IMR-90 (cell line): Measurements from ENCODE around the gene GRB10. TPM values are rescaled to one million over a fixed set of nuclear protein-coding genes. Genes with fewer than 3 reads are reported as not detected.

Experiments used
- ATAC-seq: fragments of 200-7000 bp; cut with Tn5 transposase; 2 replicates; pipeline ENCODE4 v1.9.1; 2020; ENCODE audit warnings: low read depth, mild to moderate bottlenecking, moderate library complexity
- BruUV-seq: library from RNA; stranded (reverse); fragments of 400-500 nt; replicated peaks from 2 replicates; lab custom pipeline; 2021; lab: Mats Ljungman, UMichigan
- CTCF ChIA-PET: fragments of 300-600 bp; formaldehyde crosslinking; extraction: SDS; loops from one replicate; lab custom pipeline; 2021; ENCODE audit warnings: antibody characterized with exemption; lab: Yijun Ruan, JAX
- POLR2A ChIA-PET: fragments of 300-600 bp; sonication (Branson Sonifier 250); formaldehyde crosslinking; loops from one replicate; lab custom pipeline; 2022; ENCODE audit warnings: antibody characterized with exemption; ENCODE audit not compliant: unreplicated experiment; lab: Charles Lee
- DNase-seq: peaks from one replicate; pipeline ENCODE4 v3.0.0; 2013
- H2AFZ ChIP-seq: replicated peaks from 2 replicates; pipeline ENCODE3; 2013; ENCODE audit warnings: low read length, mild to moderate bottlenecking; ENCODE audit not compliant: poor library complexity
- H2AK5ac ChIP-seq: 2 replicates; pipeline ENCODE4 v1.6.1; 2013; ENCODE audit warnings: low read depth, low read length, inconsistent platforms
- H2AK9ac ChIP-seq: replicated peaks from 2 replicates; pipeline ENCODE3; 2013; ENCODE audit warnings: mild to moderate bottlenecking, low read depth, low read length, moderate library complexity; ENCODE audit not compliant: poor library complexity
- H2BK120ac ChIP-seq: 2 replicates; pipeline ENCODE4 v1.6.1; 2013; ENCODE audit warnings: low read depth, low read length, inconsistent platforms
- H2BK15ac ChIP-seq: 3 replicates; pipeline ENCODE4 v1.6.1; 2013; ENCODE audit warnings: low read depth, low read length, inconsistent platforms
- H2BK20ac ChIP-seq: 2 replicates; pipeline ENCODE4 v1.6.1; 2013; ENCODE audit warnings: low read depth, mild to moderate bottlenecking, inconsistent platforms, low read length, moderate library complexity
- H2BK5ac ChIP-seq: 2 replicates; pipeline ENCODE4 v1.6.1; 2013; ENCODE audit warnings: mild to moderate bottlenecking, low read depth, low read length, inconsistent platforms; ENCODE audit not compliant: poor library complexity, severe bottlenecking
- H3K14ac ChIP-seq: replicated peaks from 2 replicates; pipeline ENCODE4 v1.6.1; 2013; ENCODE audit warnings: low read depth, low read length, inconsistent platforms
- H3K18ac ChIP-seq: 2 replicates; pipeline ENCODE4 v1.6.1; 2013; ENCODE audit warnings: low read depth, low read length, control low read depth
- H3K23ac ChIP-seq: 2 replicates; pipeline ENCODE4 v1.6.1; 2013; ENCODE audit warnings: low read depth, low read length, inconsistent platforms
- H3K27ac ChIP-seq: 2 replicates; pipeline ENCODE4 v1.5.1; 2013; ENCODE audit warnings: mild to moderate bottlenecking, control low read depth, low read length; ENCODE audit not compliant: insufficient read depth
- H3K27me3 ChIP-seq: 2 replicates; pipeline ENCODE4 v1.6.1; 2013; ENCODE audit warnings: low read length; ENCODE audit not compliant: control insufficient read depth, insufficient read depth
- H3K36me3 ChIP-seq: 2 replicates; pipeline ENCODE4 v1.6.1; 2013; ENCODE audit warnings: low read length, mixed read lengths; ENCODE audit not compliant: control insufficient read depth, insufficient read depth
- H3K4ac ChIP-seq: 2 replicates; pipeline ENCODE4 v1.6.1; 2013; ENCODE audit warnings: low read depth, low read length, inconsistent platforms
- H3K4me1 ChIP-seq: 2 replicates; pipeline ENCODE4 v1.6.1; 2013; ENCODE audit warnings: low read length, mixed read lengths; ENCODE audit not compliant: control insufficient read depth, insufficient read depth
- H3K4me2 ChIP-seq: 2 replicates; pipeline ENCODE4 v1.6.1; 2013; ENCODE audit warnings: low read depth, mild to moderate bottlenecking, control low read depth, low read length, moderate library complexity
- H3K4me3 ChIP-seq: 2 replicates; pipeline ENCODE4 v1.5.1; 2013; ENCODE audit warnings: low read depth, mild to moderate bottlenecking, control low read depth, low read length, moderate library complexity; ENCODE audit not compliant: insufficient read depth
- H3K56ac ChIP-seq: 2 replicates; pipeline ENCODE4 v1.6.1; 2013; ENCODE audit warnings: low read length, inconsistent platforms; ENCODE audit not compliant: insufficient read depth; ENCODE audit errors: extremely low read depth
- H3K79me1 ChIP-seq, 2 experiments: 2 replicates each; pipeline ENCODE4 v1.6.1; 2013; ENCODE audit warnings: low read length in 2 of 2, inconsistent platforms in 1 of 2, low read depth in 1 of 2
- H3K9ac ChIP-seq: 2 replicates; pipeline ENCODE4 v1.6.1; 2013; ENCODE audit warnings: low read depth, low read length, control low read depth
- H3K9me1 ChIP-seq: 2 replicates; pipeline ENCODE4 v1.6.1; 2013; ENCODE audit warnings: low read length, inconsistent platforms; ENCODE audit not compliant: insufficient read depth
- H3K9me3 ChIP-seq: 2 replicates; pipeline ENCODE4 v1.6.1; 2013; ENCODE audit warnings: low read length; ENCODE audit not compliant: control insufficient read depth, insufficient read depth
- H4K20me1 ChIP-seq: 2 replicates; pipeline ENCODE4 v1.6.1; 2013; ENCODE audit warnings: low read length, inconsistent platforms; ENCODE audit not compliant: insufficient read depth
- H4K5ac ChIP-seq: 2 replicates; pipeline ENCODE4 v1.6.1; 2013; ENCODE audit warnings: mild to moderate bottlenecking, low read depth, low read length, control low read depth
- H4K8ac ChIP-seq, 2 experiments: 2 replicates each; pipeline ENCODE4 v1.6.1; 2013; ENCODE audit warnings: low read depth in 2 of 2, low read length in 2 of 2, control low read depth in 1 of 2, inconsistent platforms in 1 of 2
- H4K91ac ChIP-seq: 2 replicates; pipeline ENCODE4 v1.6.1; 2013; ENCODE audit warnings: low read depth, low read length, inconsistent platforms; ENCODE audit not compliant: insufficient read depth
- BHLHE40 ChIP-seq: fragments of 150-350 bp; IDR thresholded peaks from 2 replicates; pipeline ENCODE4 v1.6.1; 2016; ENCODE audit warnings: mild to moderate bottlenecking, low read depth, low read length
- CEBPB ChIP-seq: IDR thresholded peaks from 2 replicates; pipeline ENCODE4 v1.6.1; 2012; ENCODE audit warnings: low read depth, low read length, improper control_type of control experiment
- CHD1 ChIP-seq: IDR thresholded peaks from 2 replicates; pipeline ENCODE4 v1.6.1; 2012; ENCODE audit warnings: low read depth, low read length, improper control_type of control experiment
- FOS ChIP-seq: fragments of 150-350 bp; IDR thresholded peaks from 2 replicates; pipeline ENCODE4 v1.6.1; 2016; ENCODE audit warnings: low read depth, low read length
- MAFK ChIP-seq: IDR thresholded peaks from 2 replicates; pipeline ENCODE4 v1.6.1; 2012; ENCODE audit warnings: low read depth, low read length, improper control_type of control experiment
- MAZ ChIP-seq: IDR thresholded peaks from 2 replicates; pipeline ENCODE4 v1.6.1; 2012; ENCODE audit warnings: low read depth, mild to moderate bottlenecking, low read length, improper control_type of control experiment, moderate library complexity, borderline replicate concordance
- MXI1 ChIP-seq: IDR thresholded peaks from 2 replicates; pipeline ENCODE4 v1.6.1; 2012; ENCODE audit warnings: low read depth, mild to moderate bottlenecking, low read length, moderate library complexity, borderline replicate concordance
- NFE2L2 ChIP-seq: fragments of 150-350 bp; IDR thresholded peaks from 2 replicates; pipeline ENCODE4 v1.6.1; 2016; ENCODE audit warnings: low read depth, mild to moderate bottlenecking, low read length
- POLR2A ChIP-seq: IDR thresholded peaks from 2 replicates; pipeline ENCODE4 v1.6.1; 2012; ENCODE audit warnings: mild to moderate bottlenecking, low read depth, low read length
- RAD21 ChIP-seq: IDR thresholded peaks from 2 replicates; pipeline ENCODE4 v1.6.1; 2012; ENCODE audit warnings: low read length, improper control_type of control experiment
- RCOR1 ChIP-seq: IDR thresholded peaks from 2 replicates; pipeline ENCODE4 v1.6.1; 2012; ENCODE audit warnings: mild to moderate bottlenecking, low read length, improper control_type of control experiment; ENCODE audit not compliant: insufficient replicate concordance
- RFX5 ChIP-seq: IDR thresholded peaks from 2 replicates; pipeline ENCODE4 v1.8.0; 2012; ENCODE audit warnings: low read depth, mild to moderate bottlenecking, low read length, moderate library complexity
- SMC3 ChIP-seq: fragments of 150-350 bp; IDR thresholded peaks from 2 replicates; pipeline ENCODE4 v1.6.1; 2016; ENCODE audit warnings: low read depth, mild to moderate bottlenecking, antibody characterized with exemption, low read length, moderate library complexity
- WGBS, 2 experiments: methylation state at CpG; one replicate each; pipeline versions ENCODE4 v1.1.5 to v1.1.7; 2013; ENCODE audit warnings: missing lambda C conversion rate in 2 of 2; ENCODE audit not compliant: insufficient read length in 1 of 2; ENCODE audit errors: extremely low coverage in 2 of 2; 5-methylcytosine and 5-hydroxymethylcytosine counted together
- dilution Hi-C: fragments of 300-500 bp; cut with HindIII; formaldehyde crosslinking; loops from one replicate; pipeline ENCODE4 v1.14.3; 2018; ENCODE audit warnings: low sequenced_read_pairs; ENCODE audit not compliant: unreplicated experiment
- in situ Hi-C: fragments of 300-500 bp; cut with MboI; formaldehyde crosslinking; loops from 3 replicates; pipeline ENCODE4 v1.14.3; 2019; ENCODE audit warnings: low sequenced_read_pairs, inconsistent platforms, mixed read lengths
- intact Hi-C: fragments of 100-400 bp; cut with micrococcal nuclease; formaldehyde crosslinking; loops from 2 replicates; pipeline ENCODE4 v1.10.0; 2022
- polyA plus RNA-seq, 3 experiments: library from polyadenylated mRNA; depleted of rRNA; stranded (reverse); fragments of >200 nt; gene quantifications; 2 replicates each; pipeline ENCODE4 v1.2.3, GENCODE V29; 2012; ENCODE audit warnings: low replicate concordance in 1 of 3
- total RNA-seq: library from RNA; depleted of rRNA; stranded (reverse); fragments of >200 nt; gene quantifications from 2 replicates; pipeline ENCODE4 v1.2.3, GENCODE V29; 2012
- TF ChIP-seq, protein P1 (sequence below): conservative IDR thresholded peaks from 2 replicates; pipeline ENCODE4 v1.5.1; 2012; ENCODE audit warnings: mild to moderate bottlenecking, low read depth, low read length, improper control_type of control experiment
- TF ChIP-seq, protein P2 (sequence below): fragments of 150-350 bp; IDR thresholded peaks from 2 replicates; pipeline ENCODE4 v1.6.1; 2016; ENCODE audit warnings: low read depth, mild to moderate bottlenecking, low read length, moderate library complexity, borderline replicate concordance
- TF ChIP-seq, protein P3 (sequence below): fragments of 150-350 bp; IDR thresholded peaks from 2 replicates; pipeline ENCODE4 v1.6.1; 2017; ENCODE audit warnings: mild to moderate bottlenecking, antibody characterized with exemption, low read length, low read depth

Gene GRB10
- total and polyA plus RNA-seq, 2 of the 4 experiments (the other 2 are of a cell fraction) = 6.3 to 15.1 TPM

DNA sequence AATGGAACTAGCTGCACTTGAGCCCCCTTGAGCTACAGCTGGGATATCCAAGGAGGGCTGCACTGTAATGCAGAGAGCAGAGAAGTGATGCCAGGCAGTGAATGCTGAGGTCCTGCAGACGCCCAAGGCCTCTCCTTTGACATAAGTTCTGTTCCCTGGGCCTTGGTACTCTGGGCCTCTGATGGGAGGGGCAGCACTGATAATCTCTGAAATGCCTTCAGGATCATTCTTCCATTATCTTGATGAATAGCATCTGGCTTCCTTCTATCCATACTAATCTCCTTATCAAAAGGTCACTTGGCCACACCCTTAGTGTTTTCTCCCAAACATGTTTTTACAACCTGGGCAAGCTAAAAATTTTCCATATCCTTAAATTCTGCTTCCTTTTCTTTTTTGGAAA is 6.9 kb downstream of the GRB10 start:
- Histone ChIP-seq H4K20me1 (peaks cover 64% of the 10 kb centered on the region), H2BK120ac (no peak overlapping the region), H2AFZ (no peak overlapping the region), H3K27me3 (no peaks in the 10 kb centered on the region), H3K9ac (no peak overlapping the region), H2AK5ac (no peak overlapping the region), H3K9me1 (no peaks in the 10 kb centered on the region; the same call in 1 of the 2 replicates), H3K79me1 (peaks cover 19 to 56% of the 10 kb centered on the region in 2 experiments), H3K27ac (no peak overlapping the region), H2BK20ac (no peak overlapping the region), H3K36me3 (no peaks in the 10 kb centered on the region; the same call in 1 of the 2 replicates), H3K4ac (no peak overlapping the region), H4K8ac (no peak overlapping the region), H3K23ac (no peak overlapping the region), H2AK9ac (no peak overlapping the region), H3K9me3 (no peaks in the 10 kb centered on the region), H3K14ac (no peak overlapping the region), H4K5ac (no peak overlapping the region), H2BK15ac (no peak overlapping the region), H3K4me3 (no peak overlapping the region), H4K91ac (no peak overlapping the region), H3K18ac (no peak overlapping the region), H3K4me1 (no peaks in the 10 kb centered on the region; the same call in 1 of the 2 replicates), H2BK5ac (no peak overlapping the region), H3K4me2 (no peak overlapping the region), H3K56ac (no peak overlapping the region)
- no peak for DNase-seq
- in situ Hi-C loops (loop anchor here (25.0 kb wide), 1 partner anchor 286 kb away; no protein-coding TSS in a partner anchor), intact Hi-C loops (no loop called here), dilution Hi-C loops (no loop called here)
- TF ChIP-seq POLR2A = no peak
- TF ChIP-seq, protein P1, sequence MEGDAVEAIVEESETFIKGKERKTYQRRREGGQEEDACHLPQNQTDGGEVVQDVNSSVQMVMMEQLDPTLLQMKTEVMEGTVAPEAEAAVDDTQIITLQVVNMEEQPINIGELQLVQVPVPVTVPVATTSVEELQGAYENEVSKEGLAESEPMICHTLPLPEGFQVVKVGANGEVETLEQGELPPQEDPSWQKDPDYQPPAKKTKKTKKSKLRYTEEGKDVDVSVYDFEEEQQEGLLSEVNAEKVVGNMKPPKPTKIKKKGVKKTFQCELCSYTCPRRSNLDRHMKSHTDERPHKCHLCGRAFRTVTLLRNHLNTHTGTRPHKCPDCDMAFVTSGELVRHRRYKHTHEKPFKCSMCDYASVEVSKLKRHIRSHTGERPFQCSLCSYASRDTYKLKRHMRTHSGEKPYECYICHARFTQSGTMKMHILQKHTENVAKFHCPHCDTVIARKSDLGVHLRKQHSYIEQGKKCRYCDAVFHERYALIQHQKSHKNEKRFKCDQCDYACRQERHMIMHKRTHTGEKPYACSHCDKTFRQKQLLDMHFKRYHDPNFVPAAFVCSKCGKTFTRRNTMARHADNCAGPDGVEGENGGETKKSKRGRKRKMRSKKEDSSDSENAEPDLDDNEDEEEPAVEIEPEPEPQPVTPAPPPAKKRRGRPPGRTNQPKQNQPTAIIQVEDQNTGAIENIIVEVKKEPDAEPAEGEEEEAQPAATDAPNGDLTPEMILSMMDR = no peak
- no peak for TF ChIP-seq RAD21
- no peak for TF ChIP-seq BHLHE40
- TF ChIP-seq NFE2L2 = no peak
- no peak for TF ChIP-seq FOS
- TF ChIP-seq RCOR1 = no peak
- no peak for TF ChIP-seq SMC3
- TF ChIP-seq MXI1 = no peak
- TF ChIP-seq CEBPB = no peak
- TF ChIP-seq, protein P2, sequence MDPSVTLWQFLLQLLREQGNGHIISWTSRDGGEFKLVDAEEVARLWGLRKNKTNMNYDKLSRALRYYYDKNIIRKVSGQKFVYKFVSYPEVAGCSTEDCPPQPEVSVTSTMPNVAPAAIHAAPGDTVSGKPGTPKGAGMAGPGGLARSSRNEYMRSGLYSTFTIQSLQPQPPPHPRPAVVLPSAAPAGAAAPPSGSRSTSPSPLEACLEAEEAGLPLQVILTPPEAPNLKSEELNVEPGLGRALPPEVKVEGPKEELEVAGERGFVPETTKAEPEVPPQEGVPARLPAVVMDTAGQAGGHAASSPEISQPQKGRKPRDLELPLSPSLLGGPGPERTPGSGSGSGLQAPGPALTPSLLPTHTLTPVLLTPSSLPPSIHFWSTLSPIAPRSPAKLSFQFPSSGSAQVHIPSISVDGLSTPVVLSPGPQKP = no peak
- TF ChIP-seq MAFK = no peak
- TF ChIP-seq CHD1 = no peak
- no peak for TF ChIP-seq MAZ
- TF ChIP-seq RFX5 = no peak
- TF ChIP-seq, protein P3, sequence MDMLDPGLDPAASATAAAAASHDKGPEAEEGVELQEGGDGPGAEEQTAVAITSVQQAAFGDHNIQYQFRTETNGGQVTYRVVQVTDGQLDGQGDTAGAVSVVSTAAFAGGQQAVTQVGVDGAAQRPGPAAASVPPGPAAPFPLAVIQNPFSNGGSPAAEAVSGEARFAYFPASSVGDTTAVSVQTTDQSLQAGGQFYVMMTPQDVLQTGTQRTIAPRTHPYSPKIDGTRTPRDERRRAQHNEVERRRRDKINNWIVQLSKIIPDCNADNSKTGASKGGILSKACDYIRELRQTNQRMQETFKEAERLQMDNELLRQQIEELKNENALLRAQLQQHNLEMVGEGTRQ = no peak
- ATAC-seq = no peak
- ChIA-PET POLR2A (interaction anchor here (0.6 kb wide), 1 partner anchor 56 kb away, joined by 3 read pairs; no protein-coding TSS in a partner anchor), CTCF (no interaction called here)
- no CpG with 5 or more reads among the region's 1 CpG for WGBS, 2 experiments
- no TSS peak for BruUV-seq
